HG02970 (cell line): ENCODE data around the gene WFDC10B.
"Not testable (repeated sequence)": the region's sequence is repeated elsewhere in the genome, so short reads cannot be mapped to it uniquely, and the experiment has no call there.

Experiments used
- ATAC-seq: cut with Tn5 transposase; IDR thresholded peaks from one replicate; pipeline ENCODE4 v1.9.1; 2021; ENCODE audit warnings: mild to moderate bottlenecking, moderate library complexity, moderate number of reproducible peaks; ENCODE audit not compliant: unreplicated experiment, low FRiP score

WFDC10B gene

DNA sequence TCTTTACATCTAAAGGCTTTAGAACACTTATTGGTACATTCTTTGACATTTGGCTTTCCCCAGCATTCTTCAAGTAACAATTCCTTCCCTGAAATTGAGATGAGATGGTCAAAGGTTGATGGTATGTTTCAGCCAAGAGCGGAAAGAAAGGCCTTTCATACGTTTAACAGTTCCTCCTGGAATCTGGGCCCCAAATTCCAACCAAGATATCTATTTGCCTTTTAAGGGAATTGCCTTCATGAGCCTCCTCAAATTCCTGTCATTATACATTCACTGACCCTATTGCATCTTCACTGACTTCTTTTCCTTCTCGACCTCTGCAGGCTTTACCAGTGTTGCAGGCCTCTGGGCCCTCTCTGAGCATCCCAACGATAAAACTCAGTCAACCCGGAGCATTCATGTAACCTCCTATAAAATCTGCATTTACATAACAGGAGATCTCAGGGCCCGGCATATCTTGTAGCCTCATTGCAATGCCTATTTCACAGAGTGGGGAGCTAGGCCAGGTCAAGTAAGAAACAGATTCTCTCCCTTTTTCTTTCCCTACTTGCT is 55.4 kb downstream of the WFDC10B start:
- no peak for ATAC-seq

DNA sequence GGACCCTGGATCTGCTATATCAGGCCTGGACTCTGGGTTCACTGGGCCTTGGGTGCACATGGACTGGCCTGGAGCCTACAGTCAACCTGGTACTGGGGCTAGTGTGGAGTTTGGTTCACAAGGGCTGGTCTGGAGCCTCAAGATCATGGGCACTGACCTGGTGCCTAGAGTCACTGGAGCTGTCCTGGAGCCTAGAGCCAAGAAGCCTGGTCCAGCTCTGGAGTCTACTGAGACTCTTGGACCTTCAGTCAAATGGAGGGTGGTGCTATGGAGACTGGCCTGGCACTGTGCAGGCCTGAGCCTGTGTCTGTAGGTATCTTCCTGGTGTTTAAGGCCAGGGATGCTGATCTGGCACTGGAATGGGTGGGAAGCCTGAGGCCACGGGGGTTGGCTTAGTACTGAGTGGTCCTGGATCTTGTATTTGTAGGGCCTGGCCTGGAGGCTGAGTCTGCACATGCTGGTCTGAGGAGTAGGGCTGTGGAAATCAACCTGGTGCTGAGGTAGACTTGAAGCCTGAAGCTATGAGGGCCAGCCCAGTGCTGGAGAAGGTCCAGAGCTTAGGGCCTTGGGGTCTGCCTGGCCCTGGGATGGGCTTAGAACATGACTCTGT is 57.3 kb downstream of the WFDC10B start:
- no peak for ATAC-seq

DNA sequence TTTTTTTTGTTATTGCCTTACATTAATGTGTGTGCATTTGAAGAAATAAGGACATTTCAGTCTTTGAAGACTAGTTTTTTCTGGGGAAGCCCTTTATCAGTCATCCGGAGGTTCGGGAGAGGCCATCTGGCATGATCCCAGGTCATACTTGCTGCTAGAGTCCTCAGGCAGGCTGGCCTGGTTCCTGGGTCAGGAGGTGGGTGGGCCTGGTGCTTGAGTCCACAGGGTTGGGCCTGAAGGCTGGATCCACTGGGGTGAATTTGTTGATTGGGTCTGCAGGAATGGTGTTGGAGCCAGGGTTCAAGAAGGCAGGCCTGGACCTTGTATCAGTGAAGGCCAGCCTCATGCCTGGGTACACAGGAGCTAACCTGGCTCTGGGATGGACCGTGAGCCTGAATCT is 57.9 kb downstream of the WFDC10B start:
- ATAC-seq: no peak

DNA sequence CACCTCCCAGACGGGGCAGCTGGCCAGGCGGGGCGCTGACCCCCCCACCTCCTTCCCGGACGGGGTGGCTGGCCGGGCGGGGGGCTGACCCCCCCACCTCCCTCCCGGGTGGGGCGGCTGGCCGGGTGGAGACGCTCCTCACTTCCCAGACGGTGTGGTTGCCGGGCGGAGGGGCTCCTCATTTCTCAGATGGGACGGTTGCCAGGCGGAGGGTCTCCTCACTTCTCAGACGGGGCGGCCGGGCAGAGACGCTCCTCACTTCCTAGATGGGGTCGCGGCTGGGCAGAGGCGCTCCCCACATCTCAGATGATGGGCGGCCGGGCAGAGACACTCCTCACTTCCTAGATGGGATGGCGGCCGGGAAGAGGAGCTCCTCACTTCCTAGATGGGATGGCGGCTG is 59.0 kb downstream of the WFDC10B start:
- ATAC-seq: not testable (repeated sequence)

DNA sequence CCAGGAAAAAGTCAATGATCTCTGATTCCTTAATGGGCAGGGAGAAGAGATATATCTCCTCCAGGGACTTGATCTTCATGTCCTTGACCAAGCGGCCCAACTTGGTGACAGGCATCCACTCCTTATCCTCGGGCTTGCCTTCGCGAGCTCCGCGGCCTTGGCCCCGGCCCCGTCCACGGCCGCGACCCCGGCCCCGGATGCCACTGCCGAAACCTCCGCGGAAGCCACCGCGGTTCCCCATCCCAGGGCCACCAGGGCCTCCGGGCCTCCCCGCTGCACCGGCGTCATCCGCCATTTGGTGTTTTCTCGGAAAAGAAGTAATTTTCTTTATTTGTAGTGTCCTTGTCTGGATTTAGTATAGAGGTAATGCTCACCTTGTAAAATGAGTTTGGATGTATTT is 63.7 kb downstream of the WFDC10B start:
- ATAC-seq: not testable (repeated sequence)

DNA sequence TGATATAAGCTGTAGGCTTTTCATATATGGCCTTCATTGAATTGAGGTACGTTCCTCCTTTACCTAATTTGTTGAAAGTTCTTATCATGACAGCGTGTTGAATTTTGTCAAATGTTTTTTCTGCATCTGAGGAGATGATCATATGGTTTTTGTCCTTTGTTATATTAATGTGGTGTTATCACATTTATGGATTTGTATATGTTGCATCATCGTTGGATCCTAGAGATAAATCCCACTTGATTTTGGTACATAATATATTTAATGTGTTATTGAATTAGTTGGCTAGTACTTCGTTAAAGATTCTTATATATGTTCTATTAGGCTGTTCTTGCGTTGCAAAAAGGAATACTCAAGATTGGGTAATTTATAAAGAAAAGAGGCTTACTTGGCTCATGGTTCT is 65.1 kb downstream of the WFDC10B start:
- no peak for ATAC-seq

DNA sequence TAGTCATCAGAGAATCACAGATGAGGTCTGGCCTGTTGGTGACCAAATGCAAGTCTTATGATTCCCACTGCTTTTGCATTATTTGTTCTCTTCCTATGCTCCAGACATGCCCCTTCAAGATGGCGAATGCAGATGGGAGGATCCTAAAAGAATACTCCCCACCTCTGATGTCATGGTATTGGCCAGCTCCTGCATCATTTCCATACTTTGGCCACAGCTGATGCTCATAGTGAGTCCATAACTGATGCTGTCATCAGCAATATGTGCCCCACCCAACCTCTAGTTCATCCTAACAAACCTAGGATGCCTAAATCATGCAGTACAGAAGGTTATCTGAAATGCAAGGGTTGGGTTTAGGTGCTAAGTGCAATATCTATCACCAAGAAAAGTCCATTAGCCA is 68.3 kb downstream of the WFDC10B start:
- ATAC-seq: no peak
